Measurements from ENCODE around the gene HDAC8.

HDAC8 gene

GRCh38 chrX:72395237-72395636 is 177.4 kb downstream of the HDAC8 start:
- no peak for DNase-seq (ENCODE audit: low read depth)
- no peak overlapping the region for H3K4me3 ChIP-seq (ENCODE audit: control insufficient read depth, low read depth, low read length)
- TF ChIP-seq CTCF (IDR thresholded peaks at IDR 0.05; ENCODE audit: control insufficient read depth, insufficient read depth, low read depth, low read length, missing control alignments) = no peak

GRCh38 chrX:72394518-72395170 is 178.0 kb downstream of the HDAC8 start:
- H3K4me3 ChIP-seq (ENCODE audit: control insufficient read depth, low read depth, low read length) = no peak overlapping the region
- DNase-seq (ENCODE audit: low read depth) = peak; percentile 16
- no peak for TF ChIP-seq CTCF (IDR thresholded peaks at IDR 0.05; ENCODE audit: control insufficient read depth, insufficient read depth, low read depth, low read length, missing control alignments)

GRCh38 chrX:72393836-72394517 is 178.7 kb downstream of the HDAC8 start:
- no peak for TF ChIP-seq CTCF (IDR thresholded peaks at IDR 0.05; ENCODE audit: control insufficient read depth, insufficient read depth, low read depth, low read length, missing control alignments)
- H3K4me3 ChIP-seq (ENCODE audit: control insufficient read depth, low read depth, low read length) = no peak overlapping the region
- no peak for DNase-seq (ENCODE audit: low read depth)

- no peak for DNase-seq (ENCODE audit: low read depth)
- H3K4me3 ChIP-seq (ENCODE audit: control insufficient read depth, low read depth, low read length) = no peak overlapping the region
- TF ChIP-seq CTCF (IDR thresholded peaks at IDR 0.05; ENCODE audit: control insufficient read depth, insufficient read depth, low read depth, low read length, missing control alignments) = no peak
Measured at GRCh38 chrX:72392816-72393800, 179.5 kb downstream of the HDAC8 start.

- no peak for TF ChIP-seq CTCF (IDR thresholded peaks at IDR 0.05; ENCODE audit: control insufficient read depth, insufficient read depth, low read depth, low read length, missing control alignments)
- H3K4me3 ChIP-seq (ENCODE audit: control insufficient read depth, low read depth, low read length) = no peak overlapping the region
- DNase-seq (ENCODE audit: low read depth) = no peak
Measured at GRCh38 chrX:72392042-72392441, 180.6 kb downstream of the HDAC8 start.

- TF ChIP-seq CTCF (IDR thresholded peaks at IDR 0.05; ENCODE audit: control insufficient read depth, insufficient read depth, low read depth, low read length, missing control alignments) = no peak
- no peak overlapping the region for H3K4me3 ChIP-seq (ENCODE audit: control insufficient read depth, low read depth, low read length)
- DNase-seq (ENCODE audit: low read depth) = no peak
Measured at GRCh38 chrX:72387247-72387646, 185.4 kb downstream of the HDAC8 start.

Measured in AG09309 (cell line).